ENCODE results near the gene CPLANE1.

Gene CPLANE1

GRCh38 chr5:37217976-37218375 is 31.2 kb downstream of the CPLANE1 start:
- no peak overlapping the region for H3K27ac ChIP-seq (ENCODE audit: low read depth, low read length, poor library complexity, severe bottlenecking)
- H4K20me1 ChIP-seq (ENCODE audit: insufficient read depth, low read length), result no peaks in the 10 kb centered on the region
- H3K9me3 ChIP-seq (ENCODE audit: low read length), result no peaks in the 10 kb centered on the region
- no peak for TF ChIP-seq EZH2 (IDR thresholded peaks at IDR 0.05; ENCODE audit: borderline replicate concordance, low read length)
- no peak for TF ChIP-seq CTCF (IDR thresholded peaks at IDR 0.05; ENCODE audit: low read length)
- no peaks in the 10 kb centered on the region for H3F3A ChIP-seq (ENCODE audit: insufficient read depth, low read length)
- H3K4me1 ChIP-seq (ENCODE audit: insufficient read depth, low read length, severe bottlenecking), result peaks cover 10% of the 10 kb centered on the region
- H3K36me3 ChIP-seq (ENCODE audit: insufficient read depth, low read length), result peaks cover 28% of the 10 kb centered on the region; the same call in 1 of the 2 replicates
- no peak overlapping the region for H2AFZ ChIP-seq (ENCODE audit: low read length)
- H3K4me3 ChIP-seq (ENCODE audit: low read depth, low read length, poor library complexity, severe bottlenecking), result no peak overlapping the region
- no peaks in the 10 kb centered on the region for H3K79me2 ChIP-seq (ENCODE audit: insufficient read depth, low read length)
- no peak overlapping the region for H3K4me2 ChIP-seq (ENCODE audit: low read length)
- H3K27me3 ChIP-seq (ENCODE audit: insufficient read depth, low read length), result no peaks in the 10 kb centered on the region
- no peaks in the 10 kb centered on the region for H3K9me2 ChIP-seq (ENCODE audit: low read depth, low read length)
- no peak overlapping the region for H3K9ac ChIP-seq (ENCODE audit: low read length)

- H2AFZ ChIP-seq (ENCODE audit: low read length), result no peak overlapping the region
- no peak overlapping the region for H3K4me3 ChIP-seq (ENCODE audit: low read depth, low read length, poor library complexity, severe bottlenecking)
- no peak overlapping the region for H3K27ac ChIP-seq (ENCODE audit: low read depth, low read length, poor library complexity, severe bottlenecking)
- no peak overlapping the region for H3K9ac ChIP-seq (ENCODE audit: low read length)
- H3K4me1 ChIP-seq (ENCODE audit: insufficient read depth, low read length, severe bottlenecking), result peaks cover 10% of the 10 kb centered on the region
- H3K36me3 ChIP-seq (ENCODE audit: insufficient read depth, low read length), result peaks cover 24% of the 10 kb centered on the region
- H3K79me2 ChIP-seq (ENCODE audit: insufficient read depth, low read length), result no peaks in the 10 kb centered on the region
- TF ChIP-seq CTCF (IDR thresholded peaks at IDR 0.05; ENCODE audit: low read length) (no peak), EZH2 (IDR thresholded peaks at IDR 0.05; ENCODE audit: borderline replicate concordance, low read length) (no peak)
- H3F3A ChIP-seq (ENCODE audit: insufficient read depth, low read length), result no peaks in the 10 kb centered on the region
- no peaks in the 10 kb centered on the region for H3K9me3 ChIP-seq (ENCODE audit: low read length)
- no peaks in the 10 kb centered on the region for H3K9me2 ChIP-seq (ENCODE audit: low read depth, low read length)
- no peak overlapping the region for H3K4me2 ChIP-seq (ENCODE audit: low read length)
- H4K20me1 ChIP-seq (ENCODE audit: insufficient read depth, low read length), result no peaks in the 10 kb centered on the region
- no peaks in the 10 kb centered on the region for H3K27me3 ChIP-seq (ENCODE audit: insufficient read depth, low read length)
Measured at GRCh38 chr5:37214550-37214949, 34.6 kb downstream of the CPLANE1 start.

GRCh38 chr5:37212096-37212495 is 37.1 kb downstream of the CPLANE1 start:
- no peak overlapping the region for H3K4me2 ChIP-seq (ENCODE audit: low read length)
- H3K36me3 ChIP-seq (ENCODE audit: insufficient read depth, low read length), result peaks cover 27% of the 10 kb centered on the region
- no peaks in the 10 kb centered on the region for H3K79me2 ChIP-seq (ENCODE audit: insufficient read depth, low read length)
- H3K4me3 ChIP-seq (ENCODE audit: low read depth, low read length, poor library complexity, severe bottlenecking), result no peak overlapping the region
- H3K4me1 ChIP-seq (ENCODE audit: insufficient read depth, low read length, severe bottlenecking), result peaks cover 10% of the 10 kb centered on the region
- TF ChIP-seq CTCF (IDR thresholded peaks at IDR 0.05; ENCODE audit: low read length), result 0 out of 2 replicates have a peak, but pooled peaks have one; percentile 10
- no peak for TF ChIP-seq EZH2 (IDR thresholded peaks at IDR 0.05; ENCODE audit: borderline replicate concordance, low read length)
- H3K9ac ChIP-seq (ENCODE audit: low read length), result no peak overlapping the region
- no peaks in the 10 kb centered on the region for H3K9me2 ChIP-seq (ENCODE audit: low read depth, low read length)
- no peaks in the 10 kb centered on the region for H4K20me1 ChIP-seq (ENCODE audit: insufficient read depth, low read length)
- H3K9me3 ChIP-seq (ENCODE audit: low read length), result no peaks in the 10 kb centered on the region
- H2AFZ ChIP-seq (ENCODE audit: low read length), result no peak overlapping the region
- no peaks in the 10 kb centered on the region for H3K27me3 ChIP-seq (ENCODE audit: insufficient read depth, low read length)
- no peaks in the 10 kb centered on the region for H3F3A ChIP-seq (ENCODE audit: insufficient read depth, low read length)
- H3K27ac ChIP-seq (ENCODE audit: low read depth, low read length, poor library complexity, severe bottlenecking), result no peak overlapping the region

Data from OCI-LY1 (cell line).